Measurements from ENCODE around the gene RASSF5.

GRCh38 chr1:206589206-206589605 is 81.9 kb downstream of the RASSF5 start:
- TF ChIP-seq EZH2 (IDR thresholded peaks at IDR 0.05; ENCODE audit: borderline replicate concordance, low read depth, low read length, poor library complexity, severe bottlenecking): no peak
- no peak for TF ChIP-seq CTCF (conservative IDR thresholded peaks at IDR 0.05; ENCODE audit: low read depth, low read length)

Data from A673 (cell line).